Liver (tissue), 9 donors: Measurements from ENCODE around the gene WDR45B. TPM values are rescaled to one million over a fixed set of nuclear protein-coding genes. Genes with fewer than 3 reads are reported as not detected.

Experiments used
- DNase-seq: peaks from one replicate; pipeline ENCODE4 v3.0.0-alpha.2; 2017; ENCODE audit warnings: low spot score
- H3K27ac ChIP-seq, 2 donors: one replicate each; pipeline ENCODE4 v1.7.0; 2013; ENCODE audit warnings: inconsistent platforms in 2 of 2, low read length in 2 of 2, control low read depth in 1 of 2, low read depth in 1 of 2, mild to moderate bottlenecking in 1 of 2
- H3K27me3 ChIP-seq, 4 donors: one replicate each; pipeline versions ENCODE4 v1.6.1 to v1.7.0; 2013; ENCODE audit warnings: low read length in 3 of 4, inconsistent platforms in 1 of 4, mild to moderate bottlenecking in 1 of 4, moderate library complexity in 1 of 4; ENCODE audit not compliant: control insufficient read depth in 4 of 4, insufficient read depth in 4 of 4
- H3K36me3 ChIP-seq, 4 donors: one replicate each; pipeline versions ENCODE4 v1.6.1 to v1.7.0; 2013; ENCODE audit warnings: low read length in 3 of 4, mild to moderate bottlenecking in 3 of 4, low read depth in 1 of 4, moderate library complexity in 1 of 4; ENCODE audit not compliant: control insufficient read depth in 4 of 4, insufficient read depth in 3 of 4
- H3K4me1 ChIP-seq, 4 donors: one replicate each; pipeline versions ENCODE4 v1.6.1 to v1.7.0; 2013; ENCODE audit warnings: low read length in 3 of 4, mild to moderate bottlenecking in 3 of 4, moderate library complexity in 1 of 4; ENCODE audit not compliant: control insufficient read depth in 4 of 4, insufficient read depth in 4 of 4
- H3K4me3 ChIP-seq, 3 donors: one replicate each; pipeline versions ENCODE4 v1.6.1 to v1.7.0; 2013; ENCODE audit warnings: low read length in 3 of 3, control low read depth in 1 of 3, low read depth in 1 of 3, mild to moderate bottlenecking in 1 of 3
- H3K9ac ChIP-seq, 2 donors: one replicate each; pipeline ENCODE4 v1.7.0; 2013; ENCODE audit warnings: low read length in 2 of 2, mild to moderate bottlenecking in 2 of 2, moderate library complexity in 2 of 2, control low read depth in 1 of 2, low read depth in 1 of 2
- H3K9me3 ChIP-seq, 4 donors: one replicate each; pipeline versions ENCODE4 v1.6.1 to v1.7.0; 2013; ENCODE audit warnings: low read length in 3 of 4; ENCODE audit not compliant: control insufficient read depth in 4 of 4
- ATF3 ChIP-seq: IDR thresholded peaks from 2 replicates; pipeline ENCODE4 v1.6.1; 2016; ENCODE audit warnings: antibody characterized with exemption
- CTCF ChIP-seq: fragments of 150-350 bp; IDR thresholded peaks from 2 replicates; pipeline ENCODE4 v1.5.1; 2017; ENCODE audit warnings: improper control_type of control experiment, low read depth, low read length; ENCODE audit not compliant: missing input control
- EGR1 ChIP-seq, 2 donors: IDR thresholded peaks; 2 replicates each; pipeline ENCODE4 v1.6.1; 2016 to 2018; ENCODE audit warnings: antibody characterized with exemption in 2 of 2, low read depth in 2 of 2
- FOXA1 ChIP-seq: IDR thresholded peaks from 2 replicates; pipeline ENCODE4 v1.6.1; 2016; ENCODE audit warnings: antibody characterized with exemption
- GABPA ChIP-seq, 2 donors: IDR thresholded peaks in 1 of 2; conservative IDR thresholded peaks in 1 of 2; 2 replicates each; pipeline ENCODE4 v1.6.1; 2016; ENCODE audit warnings: antibody characterized with exemption in 2 of 2, mild to moderate bottlenecking in 1 of 2, moderate library complexity in 1 of 2
- HNF4A ChIP-seq, 2 donors: conservative IDR thresholded peaks; 2 replicates each; pipeline ENCODE4 v1.6.1; 2016; ENCODE audit warnings: antibody characterized with exemption in 2 of 2, mild to moderate bottlenecking in 2 of 2
- HNF4G ChIP-seq: IDR thresholded peaks from 2 replicates; pipeline ENCODE4 v1.6.1; 2016; ENCODE audit warnings: antibody characterized with exemption
- JUND ChIP-seq, 2 donors: IDR thresholded peaks; 2 replicates each; pipeline ENCODE4 v1.6.1; 2016; ENCODE audit warnings: antibody characterized with exemption in 2 of 2
- NR2F2 ChIP-seq: IDR thresholded peaks from 2 replicates; pipeline ENCODE4 v1.6.1; 2016; ENCODE audit warnings: antibody characterized with exemption
- RAD21 ChIP-seq, 2 donors: IDR thresholded peaks; 2 replicates each; pipeline ENCODE4 v1.6.1; 2016; ENCODE audit warnings: antibody characterized with exemption in 2 of 2, mild to moderate bottlenecking in 2 of 2
- REST ChIP-seq: IDR thresholded peaks from 2 replicates; pipeline ENCODE4 v1.6.1; 2016; ENCODE audit warnings: antibody characterized with exemption, mild to moderate bottlenecking
- RXRA ChIP-seq, 2 donors: IDR thresholded peaks; 2 replicates each; pipeline ENCODE4 v1.6.1; 2017 to 2018; ENCODE audit warnings: antibody characterized with exemption in 2 of 2, mild to moderate bottlenecking in 1 of 2
- SP1 ChIP-seq: IDR thresholded peaks from 2 replicates; pipeline ENCODE4 v1.6.1; 2018; ENCODE audit warnings: antibody characterized with exemption, mild to moderate bottlenecking
- TAF1 ChIP-seq: conservative IDR thresholded peaks from 2 replicates; pipeline ENCODE4 v1.6.1; 2016; ENCODE audit warnings: antibody characterized with exemption, mild to moderate bottlenecking
- YY1 ChIP-seq: IDR thresholded peaks from 2 replicates; pipeline ENCODE4 v1.6.1; 2016; ENCODE audit warnings: antibody characterized with exemption, mild to moderate bottlenecking
- ZBTB33 ChIP-seq: IDR thresholded peaks from 2 replicates; pipeline ENCODE4 v1.6.1; 2016; ENCODE audit warnings: antibody characterized with exemption
- WGBS: extraction: QIAGEN DNeasy Blood & Tissue Kit; methylation state at CpG from one replicate; pipeline ENCODE4 v1.1.7; 2013; 5-methylcytosine and 5-hydroxymethylcytosine counted together
- polyA plus RNA-seq, 2 donors: library from polyadenylated mRNA; stranded (reverse) in 1 of 2; unstranded in 1 of 2; fragments of 200-250 nt in 1 of 2; fragments of >200 nt in 1 of 2; fragmentation: Nextera tagmentation in 1 of 2; extraction: Ambion mirVana in 1 of 2; gene quantifications; one replicate each; pipeline versions ENCODE4 v1.2.1 to v1.2.3, GENCODE V29; 2013 to 2015
- total RNA-seq, 2 donors: library from RNA; depleted of rRNA; stranded (reverse); fragments of >200 nt; gene quantifications; one replicate each; pipeline ENCODE4 v1.2.3, GENCODE V29; 2014
- donor health status: healthy.
- donor health status: healthy.
- donor health status: healthy.
- donor health status: healthy.
- donor health status: healthy.

WDR45B gene
- total and polyA plus RNA-seq, 4 donors: 25.4 to 40.9 (median 29.2) TPM

GRCh38 chr17:82629748-82630147 is 18.5 kb downstream of the WDR45B start:
- peaks cover 6 to 41% (median 22%) of the 10 kb centered on the region in 4 donors for H3K36me3 ChIP-seq
- H3K9ac ChIP-seq: no peak overlapping the region
- H3K9me3 ChIP-seq: no peaks in the 10 kb centered on the region
- H3K27ac ChIP-seq: no peak overlapping the region
- TF ChIP-seq CTCF (no peak), NR2F2 (no peak), TAF1 (no peak)
- WGBS: 93% methylated on average over 8 of the region's 8 CpGs
- no peak for DNase-seq
- H3K4me3 ChIP-seq: no peak overlapping the region
- no peaks in the 10 kb centered on the region for H3K27me3 ChIP-seq
- no peaks in the 10 kb centered on the region for H3K4me1 ChIP-seq

GRCh38 chr17:82627405-82627804 is 20.8 kb downstream of the WDR45B start:
- Histone ChIP-seq H3K27ac (no peak overlapping the region), H3K4me1 (no peaks in the 10 kb centered on the region), H3K36me3 (peaks cover 7 to 45% (median 20%) of the 10 kb centered on the region in 4 donors), H3K9me3 (no peaks in the 10 kb centered on the region), H3K27me3 (no peaks in the 10 kb centered on the region), H3K4me3 (no peak overlapping the region), H3K9ac (no peak overlapping the region)
- no peak for DNase-seq
- 93% methylated on average over 21 of the region's 21 CpGs for WGBS
- TF ChIP-seq SP1 (no peak), JUND (IDR thresholded peaks at IDR 0.05) (no peak), HNF4A (conservative IDR thresholded peaks at IDR 0.05) (no peak), EGR1 (IDR thresholded peaks at IDR 0.05; ENCODE audit: low read depth in 2 of 2) (no peak), RXRA (IDR thresholded peaks at IDR 0.05) (no peak), REST (no peak), YY1 (no peak), GABPA (IDR thresholded peaks at IDR 0.05 in 1 of 2, conservative IDR thresholded peaks at IDR 0.05 in 1 of 2) (no peak), FOXA1 (no peak), HNF4G (no peak), RAD21 (IDR thresholded peaks at IDR 0.05) (no peak), ZBTB33 (no peak), ATF3 (no peak)
